Activated CD8-positive, alpha-beta memory T cell treated with anti-CD3 and anti-CD28 coated beads for 48 hours (primary cell): ENCODE measurements around the gene USH2A.
"Not testable (repeated sequence)": the region's sequence is repeated elsewhere in the genome, so short reads cannot be mapped to it uniquely, and the experiment has no call there.

ENCODE experiments used
- DNase-seq, 3 experiments: peaks; one replicate each; pipeline ENCODE4 v3.0.0-alpha.2; 2020; ENCODE audit warnings: low read depth in 2 of 3, low spot score in 2 of 3

Gene USH2A

DNA sequence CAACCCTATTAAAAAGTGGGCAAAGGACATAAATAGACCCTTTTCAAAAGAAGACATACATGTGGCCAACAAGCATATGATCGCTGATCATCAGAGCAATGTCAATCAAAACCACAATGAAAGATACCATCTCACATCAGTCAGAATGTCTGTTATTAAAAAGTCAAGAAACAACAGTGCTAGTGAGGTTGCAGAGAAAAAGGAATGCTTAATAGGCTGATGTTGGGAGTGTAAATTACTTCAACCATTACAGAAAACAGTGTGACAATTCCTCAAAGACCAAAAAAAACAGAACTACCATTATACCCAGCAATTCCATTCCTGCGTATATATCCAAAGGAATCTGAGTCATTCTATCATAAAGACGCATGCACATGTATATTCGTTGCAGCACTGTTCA, 13.2 kb downstream of the USH2A start:
- no peak for DNase-seq

DNA sequence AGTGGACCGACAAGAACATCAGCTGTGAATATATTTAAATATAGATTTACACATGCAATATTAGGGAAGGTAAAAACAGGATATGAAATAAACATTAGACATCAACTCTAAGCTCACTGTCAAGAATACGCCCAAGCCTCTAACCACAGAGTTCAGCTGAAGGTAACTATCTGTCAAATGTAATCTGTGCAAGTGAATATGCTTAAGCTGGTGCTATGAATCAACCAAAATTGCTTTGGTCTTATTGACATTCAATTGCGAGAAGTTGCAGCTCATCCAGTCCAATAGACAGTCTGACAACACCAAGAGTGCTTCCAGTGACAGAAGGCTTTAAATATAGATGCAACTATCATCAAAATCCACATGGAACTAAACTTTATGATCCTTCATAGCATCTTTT, 32.3 kb downstream of the USH2A start:
- DNase-seq: no peak

DNA sequence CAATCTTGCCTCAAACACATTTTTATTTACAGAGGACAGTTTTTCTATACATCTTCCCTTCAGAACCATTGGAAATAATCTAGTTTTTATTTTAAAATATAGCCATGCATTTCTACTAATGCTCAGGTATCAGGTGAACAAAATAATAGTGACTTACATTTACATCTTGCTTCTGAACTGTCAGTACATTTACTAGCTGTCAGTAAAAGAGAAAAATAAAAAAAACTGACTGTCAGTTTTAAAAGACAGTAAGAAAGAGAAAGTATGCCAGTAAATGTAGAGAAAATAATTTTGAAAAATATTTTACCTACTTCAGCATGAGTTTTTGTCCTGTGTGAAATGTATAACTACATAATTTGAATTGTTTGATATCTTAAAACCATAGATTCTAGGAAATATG, 33.5 kb downstream of the USH2A start:
- no peak for DNase-seq

DNA sequence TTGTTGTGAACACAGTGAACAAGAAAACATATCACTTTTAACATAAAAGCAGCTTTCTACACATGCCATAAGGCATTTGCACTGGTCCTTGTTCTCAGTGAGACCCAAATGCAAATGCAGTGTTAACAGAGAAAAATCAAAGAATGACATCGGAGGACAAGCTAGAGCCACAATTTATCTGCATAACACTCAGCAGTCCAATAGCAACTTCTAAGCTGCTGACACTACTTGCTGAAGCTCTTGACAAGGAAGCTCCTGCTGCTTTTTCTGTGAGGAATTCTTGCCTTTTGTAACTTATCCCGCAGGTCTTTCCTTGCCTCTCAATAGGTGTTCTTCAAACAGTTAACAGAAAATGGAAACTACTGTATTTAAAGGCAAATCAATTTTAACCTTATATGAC, 34.7 kb downstream of the USH2A start:
- DNase-seq: no peak

DNA sequence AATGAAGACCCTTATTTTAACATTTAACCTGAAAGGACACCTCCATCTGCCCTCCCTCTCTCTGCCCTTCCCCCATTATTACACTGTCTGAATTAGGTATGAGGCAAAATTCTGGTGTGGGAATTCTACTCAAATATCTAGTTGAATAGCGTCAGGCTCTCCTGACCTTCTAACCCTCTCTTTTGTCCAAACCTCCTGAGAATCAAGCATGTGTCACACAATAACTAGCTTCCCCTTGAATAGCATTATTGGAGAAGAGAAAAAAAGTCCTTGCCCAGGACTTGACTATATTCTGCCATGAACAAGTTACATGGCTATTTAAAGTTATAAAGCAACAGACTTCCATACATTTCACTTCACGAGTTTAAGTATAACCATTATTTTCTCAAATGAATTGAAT, 35.5 kb downstream of the USH2A start:
- no peak for DNase-seq

DNA sequence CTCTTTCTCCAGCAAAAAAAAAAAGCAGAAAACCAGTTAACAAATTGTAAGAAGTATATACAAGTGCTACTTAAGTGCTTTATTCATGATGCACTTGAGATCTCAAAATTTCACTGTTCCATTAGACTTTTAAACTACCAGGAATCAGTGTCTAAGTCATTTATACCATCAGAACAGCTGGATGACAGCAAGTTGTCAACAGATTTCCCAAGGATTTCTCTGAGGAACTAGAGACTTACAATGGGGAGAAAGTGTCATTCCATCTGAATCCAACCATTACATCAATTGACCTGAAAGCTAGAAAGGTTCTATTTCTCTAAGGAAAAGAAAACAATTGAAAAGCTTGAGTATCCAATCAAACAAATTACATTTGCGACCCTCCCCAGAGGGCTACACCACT, 43.8 kb downstream of the USH2A start:
- no peak for DNase-seq

DNA sequence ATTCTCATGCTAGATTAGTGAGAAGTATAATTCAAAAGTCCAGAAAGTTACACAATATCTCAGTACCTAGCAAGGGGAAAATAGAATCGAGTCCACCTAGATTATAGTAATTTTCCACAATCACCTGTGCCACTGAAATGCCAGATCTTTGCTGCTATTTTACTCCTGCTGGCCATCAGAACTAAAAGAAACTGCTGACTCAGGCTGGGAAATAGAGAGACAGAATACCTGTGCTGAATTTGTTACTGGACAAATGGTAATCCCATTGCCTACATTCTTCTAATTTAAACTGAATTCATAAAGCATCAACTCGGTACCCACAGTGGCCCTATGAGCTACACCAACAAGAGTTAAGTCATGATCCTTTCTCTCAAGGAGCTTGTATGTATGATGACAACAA, 55.0 kb downstream of the USH2A start:
- DNase-seq: no peak

DNA sequence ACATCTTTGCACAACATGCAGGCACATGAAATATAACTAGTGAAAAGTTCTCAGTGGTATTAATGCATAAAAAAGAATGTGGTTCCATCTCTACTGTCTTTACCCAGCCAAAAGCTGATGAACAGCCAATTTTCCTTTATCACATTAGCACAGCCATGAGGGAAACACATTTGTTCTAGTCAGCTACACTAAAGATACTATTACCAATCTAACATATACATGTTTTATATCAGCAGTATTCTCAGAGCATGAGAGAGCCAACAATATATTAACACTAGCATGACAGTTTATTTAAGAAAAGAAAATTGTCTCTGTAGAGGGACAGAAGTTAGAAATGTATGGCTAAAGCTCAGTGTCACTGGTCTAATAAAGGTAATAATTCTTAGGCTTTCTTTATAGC, 56.3 kb downstream of the USH2A start:
- DNase-seq: no peak

DNA sequence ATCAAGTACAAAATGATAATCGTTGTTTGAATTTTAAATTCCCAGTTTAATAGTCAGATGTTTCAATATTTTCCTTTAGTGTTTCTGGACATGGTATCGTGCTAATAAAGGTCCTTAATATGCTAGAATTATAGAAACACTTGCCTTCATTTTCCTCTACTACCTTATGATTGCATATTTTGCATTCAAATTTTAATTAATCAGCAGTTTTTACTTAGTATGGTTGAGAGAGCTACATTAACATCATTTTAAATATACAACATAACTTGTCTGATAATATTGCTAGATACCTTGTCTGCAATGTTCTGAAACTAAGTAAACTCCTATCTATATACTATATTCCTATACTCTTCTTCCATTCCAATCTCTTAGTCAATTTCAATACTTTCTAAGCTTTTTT, 66.3 kb downstream of the USH2A start:
- no peak for DNase-seq

DNA sequence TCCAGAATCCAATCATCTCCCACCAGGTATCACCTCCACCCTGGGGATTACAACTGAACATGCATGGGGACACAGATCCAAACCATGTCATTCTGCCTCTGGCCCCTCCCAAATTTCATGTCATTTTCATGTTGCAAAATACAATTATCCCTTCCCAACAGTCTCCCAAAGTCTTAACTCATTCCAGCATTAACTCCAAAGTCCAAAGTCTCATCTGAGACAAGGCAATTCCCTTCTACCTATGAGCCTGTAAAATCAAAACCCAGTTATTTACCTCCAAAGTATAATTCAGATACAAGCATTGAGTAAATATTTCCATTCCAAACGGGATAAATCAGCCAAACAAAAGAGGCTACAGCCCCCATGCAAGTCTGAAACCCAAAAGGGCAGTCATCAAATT, 73.1 kb downstream of the USH2A start:
- DNase-seq: no peak

DNA sequence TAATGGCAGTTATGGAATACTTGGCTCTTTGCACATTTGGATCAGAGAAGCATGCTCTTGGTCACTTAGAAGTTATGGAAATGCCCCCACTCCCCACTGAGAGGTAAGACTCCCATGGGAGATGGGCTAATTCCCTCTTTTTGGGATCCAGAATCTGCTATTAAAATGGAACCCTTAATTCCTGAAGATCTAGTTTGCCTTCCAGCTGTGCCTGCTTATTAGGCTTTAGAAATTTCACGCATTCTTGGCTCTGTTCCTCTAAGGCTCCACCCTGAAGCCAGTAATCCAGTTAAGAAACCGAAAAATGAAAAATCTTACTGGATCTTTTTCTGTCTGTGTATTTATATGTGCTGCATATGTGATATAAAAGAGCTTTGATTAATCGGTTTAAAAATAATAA, 76.7 kb downstream of the USH2A start:
- no peak for DNase-seq

DNA sequence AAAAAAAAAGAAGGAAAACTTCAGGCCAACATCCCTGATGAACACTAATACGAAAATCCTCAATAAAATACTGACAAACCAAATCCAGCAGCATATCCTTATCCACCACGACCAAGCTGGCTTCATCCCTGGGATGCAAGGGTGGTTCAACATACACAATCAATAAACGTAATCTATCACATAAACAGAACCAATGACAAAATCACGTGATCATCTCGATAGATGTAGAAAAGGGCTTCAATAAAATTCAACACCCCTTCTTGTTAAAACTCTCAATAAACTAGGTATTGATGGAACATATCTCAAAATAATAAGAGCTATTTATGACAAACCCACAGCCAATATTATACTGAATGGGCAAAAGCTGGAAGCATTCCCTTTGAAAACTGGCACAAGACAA, 82.7 kb downstream of the USH2A start:
- DNase-seq: not testable (repeated sequence)

DNA sequence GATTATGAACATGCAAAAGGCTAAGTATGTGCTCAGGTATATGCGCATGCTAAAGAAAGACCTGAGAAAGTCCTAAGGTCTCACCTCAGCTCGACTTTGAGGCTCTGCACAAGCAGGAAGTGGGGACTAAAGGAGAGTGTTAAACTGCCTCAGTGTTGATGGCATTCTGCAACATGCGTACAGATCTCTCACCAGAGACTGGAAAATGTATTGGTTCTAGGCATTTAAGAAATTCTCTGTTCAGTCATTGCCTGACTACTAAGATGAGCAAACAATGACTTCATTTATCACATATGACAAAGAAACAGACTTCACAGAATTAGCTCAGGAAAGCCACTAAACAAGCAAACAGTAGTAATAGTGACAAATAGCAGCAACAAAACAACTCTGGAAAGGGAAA, 90.8 kb downstream of the USH2A start:
- no peak for DNase-seq

DNA sequence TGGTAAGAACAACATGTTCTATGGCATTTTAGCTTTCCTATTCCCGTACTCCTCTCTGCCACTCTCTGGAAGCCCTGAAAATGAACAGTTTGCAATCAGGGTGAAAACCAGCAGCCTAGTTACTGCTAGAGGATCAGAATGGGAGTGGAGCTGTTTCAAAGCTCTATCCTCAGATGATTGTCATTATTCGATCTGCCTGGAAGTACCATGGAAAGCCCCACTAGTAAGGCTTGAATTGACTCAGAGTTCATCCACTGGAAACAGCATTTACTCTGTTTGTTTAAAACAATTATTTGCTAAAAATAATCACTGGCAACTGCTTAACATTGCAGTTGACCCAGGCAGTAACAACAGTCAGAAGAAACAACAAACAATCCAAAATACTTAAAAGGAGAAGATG, 91.2 kb downstream of the USH2A start:
- no peak for DNase-seq

DNA sequence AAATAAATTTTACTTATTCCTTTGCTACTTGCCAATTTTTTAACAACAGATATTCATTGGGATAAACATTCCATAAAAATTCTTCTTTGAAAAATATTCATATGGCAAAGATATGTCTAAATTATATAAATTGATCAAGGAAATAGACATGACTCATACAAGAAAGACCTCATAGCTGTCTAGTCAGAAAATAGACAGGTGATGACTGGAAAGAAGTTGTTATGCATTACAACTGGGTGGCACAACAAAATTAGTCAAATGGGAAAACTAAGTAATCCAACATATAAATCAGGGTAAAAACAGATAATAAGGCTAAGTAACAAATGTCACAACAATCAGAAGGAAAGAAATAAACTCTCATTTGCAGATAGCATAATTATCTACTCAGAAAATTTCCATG, 92.0 kb downstream of the USH2A start:
- DNase-seq: no peak

DNA sequence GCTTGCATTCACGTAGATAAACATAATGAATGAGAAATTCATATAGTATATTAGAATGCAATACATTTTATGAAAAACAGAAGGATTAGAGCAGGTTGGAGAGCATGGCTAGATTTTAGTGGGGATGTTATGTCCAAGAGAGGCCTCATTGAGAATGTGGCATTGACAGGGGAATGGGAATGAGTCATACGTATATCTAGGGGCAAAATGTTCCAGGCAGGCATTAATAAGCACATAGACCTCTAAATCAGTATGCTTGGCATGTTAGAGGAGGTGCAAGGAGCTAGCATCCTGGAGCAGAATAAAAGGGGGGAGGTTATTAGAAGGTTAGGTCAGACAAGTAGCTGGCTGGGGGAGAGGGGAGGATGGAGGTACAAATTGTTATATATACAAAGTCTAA, 93.0 kb downstream of the USH2A start:
- DNase-seq: no peak

DNA sequence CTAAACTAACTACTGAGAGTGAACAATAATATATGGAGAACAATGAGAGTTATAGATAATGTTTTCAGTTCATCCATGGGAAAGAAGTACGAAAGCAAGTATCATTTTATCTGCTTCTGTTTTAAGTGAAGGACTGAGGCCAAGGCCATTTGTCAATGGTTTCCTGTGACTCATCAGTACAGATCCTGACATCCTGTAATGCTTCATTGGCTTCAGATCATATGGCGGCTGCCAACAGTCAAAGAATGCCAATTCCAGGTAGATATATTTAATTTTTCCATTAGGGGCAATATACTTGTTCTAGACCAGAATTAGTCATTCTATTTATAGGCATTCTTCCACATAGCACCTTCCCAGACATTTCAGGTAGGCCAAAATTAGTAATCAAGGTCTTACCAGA, 97.3 kb downstream of the USH2A start:
- DNase-seq: no peak

DNA sequence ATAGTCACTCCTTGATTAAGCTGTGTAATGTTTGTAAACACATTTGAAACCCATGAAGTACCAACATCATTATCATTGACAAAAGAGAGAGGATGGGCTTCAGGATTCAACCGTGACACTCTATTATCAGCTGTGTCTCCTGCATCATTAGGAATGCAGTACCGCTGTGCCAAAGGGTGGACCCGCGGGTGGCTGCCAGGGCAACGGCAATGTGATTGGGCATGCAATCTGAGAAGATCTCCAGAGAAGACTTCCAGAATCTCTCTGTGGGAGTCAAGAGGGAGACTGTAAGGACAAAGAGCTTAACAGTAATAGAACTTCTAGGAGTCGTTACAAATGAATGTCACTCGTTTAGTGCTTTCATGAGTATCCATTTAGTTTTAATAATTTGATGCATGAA, 97.9 kb downstream of the USH2A start:
- DNase-seq: no peak

DNA sequence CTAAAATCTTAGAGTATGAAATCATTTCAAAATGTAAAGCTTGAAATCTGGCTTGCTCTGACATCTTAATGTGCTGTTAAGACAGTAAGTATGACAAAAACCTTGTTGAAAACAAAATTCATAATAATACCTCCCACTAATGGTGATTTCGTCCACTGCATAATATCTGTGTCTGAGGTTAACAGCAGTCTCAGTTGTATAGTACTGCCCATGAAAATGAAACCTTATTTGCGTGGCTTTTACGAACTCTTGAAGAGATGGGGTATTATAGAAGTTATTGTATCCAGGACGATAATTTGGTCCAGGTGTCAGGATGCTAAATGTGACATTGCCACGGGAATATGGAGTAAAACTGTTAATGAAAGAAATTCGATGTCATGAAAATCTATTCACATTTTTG, 99.9 kb downstream of the USH2A start:
- no peak for DNase-seq

DNA sequence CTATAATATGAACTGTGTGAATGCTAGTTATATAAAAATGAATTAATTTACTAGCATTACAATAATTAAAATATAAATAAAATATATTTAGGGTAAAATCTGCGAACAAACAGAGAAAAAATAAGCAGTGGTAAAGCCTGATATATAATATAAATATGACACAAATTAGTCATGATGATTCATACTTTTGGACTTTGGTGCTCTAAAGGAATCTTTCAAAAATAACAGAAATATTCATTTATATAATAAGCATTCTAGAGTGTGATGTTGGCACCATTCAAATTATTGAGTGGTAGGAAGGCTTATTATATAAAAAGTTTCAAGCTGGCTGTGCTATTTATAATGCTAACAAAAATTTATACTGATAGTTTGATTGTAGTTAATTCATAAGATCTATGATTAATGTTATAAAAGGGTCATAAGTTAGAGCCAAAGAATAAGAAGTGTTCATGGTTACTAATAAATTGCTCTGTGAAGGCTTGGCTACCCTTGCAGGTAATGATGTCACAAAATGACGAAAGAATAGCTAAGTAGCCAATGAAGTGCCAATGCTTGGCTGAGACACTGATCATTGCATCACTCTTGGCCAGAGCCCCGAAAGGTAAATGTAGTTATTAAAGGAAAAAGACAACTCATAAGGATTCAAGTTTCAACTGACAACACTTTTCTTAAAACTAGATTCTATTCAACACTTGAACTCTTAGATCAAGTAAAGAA, 108.7 kb downstream of the USH2A start:
- DNase-seq: no peak

DNA sequence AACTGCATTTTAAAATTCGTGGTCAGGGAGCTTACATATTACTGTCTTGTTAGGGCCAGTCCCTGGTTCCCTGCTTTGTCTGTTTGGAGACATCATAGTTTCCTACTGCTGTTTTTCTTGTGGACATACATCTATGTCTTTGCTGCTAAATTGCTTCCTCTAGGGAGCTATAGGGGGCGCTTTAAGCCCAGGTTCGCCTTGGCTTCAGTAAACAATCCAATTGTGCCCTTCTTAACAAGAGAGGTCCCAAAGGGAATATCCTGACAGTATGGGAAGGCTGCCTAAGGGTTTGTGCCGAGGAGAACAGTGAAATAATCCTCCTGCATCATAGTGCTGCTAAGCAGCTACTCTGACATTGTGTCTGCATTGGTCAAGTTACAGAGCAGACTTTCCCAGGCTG, 112.5 kb downstream of the USH2A start:
- no peak for DNase-seq

DNA sequence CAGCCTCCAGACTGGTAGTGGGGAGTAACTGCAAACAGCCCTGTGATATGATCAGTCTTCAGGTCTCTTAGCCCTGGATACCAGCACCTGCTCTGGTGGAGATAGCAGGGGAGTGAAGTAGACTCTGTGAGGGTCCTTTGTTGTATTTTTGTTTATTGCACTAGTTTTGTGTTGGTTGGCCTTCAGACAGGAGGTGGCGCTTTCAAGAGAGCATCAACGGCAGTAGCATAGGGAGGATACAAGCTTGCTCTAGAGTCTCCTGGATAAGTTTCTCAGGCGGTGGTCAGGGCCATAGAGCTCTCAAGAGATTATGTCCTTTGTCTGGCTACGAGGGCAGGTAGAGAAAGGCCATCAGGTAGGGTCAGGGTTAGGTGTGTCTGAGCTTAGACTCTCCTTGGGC, 116.4 kb downstream of the USH2A start:
- no peak for DNase-seq

DNA sequence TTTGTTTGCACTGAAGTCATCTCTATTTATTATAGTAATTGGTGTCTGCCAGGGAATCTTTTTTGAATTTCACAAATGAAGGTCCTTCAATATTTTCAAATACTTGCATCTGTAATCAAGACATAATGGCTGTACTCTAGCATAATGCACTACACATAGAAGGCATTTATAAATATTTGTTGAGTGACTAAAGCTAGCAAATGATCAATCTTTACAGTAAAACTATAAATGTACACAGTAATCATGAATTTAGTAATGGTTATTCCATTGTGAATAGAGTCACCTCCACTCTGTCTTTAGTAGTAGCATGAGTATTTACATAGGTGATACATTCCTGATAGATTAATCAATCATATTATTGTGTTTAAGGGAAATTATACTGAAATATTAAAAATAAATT, 119.6 kb downstream of the USH2A start:
- no peak for DNase-seq

DNA sequence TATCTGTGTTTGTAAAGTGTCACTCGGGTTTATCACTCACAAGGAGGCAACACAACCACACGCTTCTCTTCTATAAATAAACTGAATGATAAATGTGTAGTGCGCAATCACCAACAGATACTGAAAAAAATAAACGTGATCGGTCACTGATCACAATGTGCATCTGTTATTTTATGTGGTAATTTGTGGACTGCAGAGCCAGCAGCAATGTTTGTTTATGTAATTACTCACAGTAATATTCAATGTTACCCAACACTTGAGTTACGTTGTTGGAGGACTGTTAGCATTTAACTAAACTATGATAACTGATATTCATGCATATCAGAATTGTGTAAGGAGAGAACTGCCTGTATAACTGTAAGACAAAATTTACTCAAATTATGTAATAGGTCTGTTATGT, 129.6 kb downstream of the USH2A start:
- DNase-seq: no peak
